HepG2 (cell line): ENCODE results near the gene PDLIM5. TPM values are rescaled to one million over a fixed set of nuclear protein-coding genes. Genes with fewer than 3 reads are reported as not detected.

Experiments used
- EED ChIP-seq: sonication (generic); formaldehyde crosslinking; IDR thresholded peaks from 2 replicates; pipeline ENCODE4 v1.5.0; 2020; ENCODE audit warnings: mild to moderate bottlenecking, missing genetic modification reagents
- HNRNPUL1 ChIP-seq: fragments of 200-400 bp; formaldehyde crosslinking; IDR thresholded peaks from 2 replicates; pipeline ENCODE4 v1.6.1; 2017; ENCODE audit warnings: low read depth, mild to moderate bottlenecking, low read length, moderate library complexity
- IRF2 ChIP-seq: IDR thresholded peaks from 2 replicates; pipeline ENCODE4 v1.6.1; 2018; ENCODE audit warnings: missing genetic modification reagents, missing compliant biosample characterization
- NFYC ChIP-seq: IDR thresholded peaks from 2 replicates; pipeline ENCODE4 v1.6.1; 2016; ENCODE audit warnings: missing genetic modification reagents, missing compliant biosample characterization
- PLRG1 ChIP-seq: fragments of 450-650 bp; conservative IDR thresholded peaks from 2 replicates; pipeline ENCODE4 v1.6.1; 2016
- RARG ChIP-seq: sonication (generic); formaldehyde crosslinking; IDR thresholded peaks from 2 replicates; pipeline ENCODE4 v1.4.0; 2020; ENCODE audit warnings: low read depth, mild to moderate bottlenecking, missing genetic modification reagents
- REST ChIP-seq, 2 experiments: IDR thresholded peaks; 2 replicates each; pipeline ENCODE4 v1.6.1; 2011 to 2012; ENCODE audit warnings: low read length in 2 of 2, borderline replicate concordance in 1 of 2, low read depth in 1 of 2, mild to moderate bottlenecking in 1 of 2, moderate library complexity in 1 of 2
- RFX5 ChIP-seq: IDR thresholded peaks from 2 replicates; pipeline ENCODE4 v1.6.1; 2011; ENCODE audit warnings: low read depth, low read length, improper control_type of control experiment
- TMF1 ChIP-seq: sonication (generic); formaldehyde crosslinking; IDR thresholded peaks from 2 replicates; pipeline ENCODE4 v1.8.1; 2022; ENCODE audit warnings: low read depth, missing genetic modification reagents
- ZBTB3 ChIP-seq: sonication (generic); formaldehyde crosslinking; IDR thresholded peaks from 2 replicates; pipeline ENCODE4 v1.4.0; 2020; ENCODE audit warnings: low read depth, mild to moderate bottlenecking, moderate library complexity, missing genetic modification reagents, borderline replicate concordance
- ZBTB40 ChIP-seq, 2 experiments: fragments of 450-650 bp in 1 of 2; sonication (generic) in 1 of 2; formaldehyde crosslinking in 1 of 2; IDR thresholded peaks; 2 replicates each; pipeline versions ENCODE4 v1.6.1 to v1.8.0; 2016 to 2022; ENCODE audit warnings: antibody characterized with exemption in 1 of 2, mild to moderate bottlenecking in 1 of 2, missing genetic modification reagents in 1 of 2
- ZFY ChIP-seq: sonication (generic); formaldehyde crosslinking; IDR thresholded peaks from 2 replicates; pipeline ENCODE4 v1.4.0; 2020; ENCODE audit warnings: missing genetic modification reagents
- ZNF513 ChIP-seq: sonication (generic); formaldehyde crosslinking; conservative IDR thresholded peaks from 2 replicates; pipeline ENCODE4 v1.5.0; 2020; ENCODE audit warnings: missing genetic modification reagents
- ZNF761 ChIP-seq: sonication (generic); formaldehyde crosslinking; conservative IDR thresholded peaks from 2 replicates; pipeline ENCODE4 v1.4.0; 2020; ENCODE audit warnings: mild to moderate bottlenecking, missing genetic modification reagents
- ZNF780A ChIP-seq: sonication (generic); formaldehyde crosslinking; IDR thresholded peaks from 2 replicates; pipeline ENCODE4 v1.8.0; 2022; ENCODE audit warnings: mild to moderate bottlenecking, missing genetic modification reagents, moderate library complexity
- ZNF790 ChIP-seq: sonication (generic); formaldehyde crosslinking; IDR thresholded peaks from 2 replicates; pipeline ENCODE4 v1.8.0; 2022; ENCODE audit warnings: missing genetic modification reagents, mild to moderate bottlenecking, borderline replicate concordance
- polyA plus RNA-seq, 8 experiments: library from polyadenylated mRNA; depleted of rRNA in 3 of 8; stranded (reverse) in 7 of 8; unstranded in 1 of 8; fragments of >200 nt; fragmentation: Illumina TruSeq in 4 of 8; extraction: Trizol in 4 of 8; gene quantifications; 2 replicates each; pipeline versions ENCODE4 v1.2.1 to v1.2.3, GENCODE V29; 2011 to 2016; ENCODE audit warnings: low read depth in 4 of 8, missing spikeins in 1 of 8, mixed read lengths in 1 of 8; ENCODE audit not compliant: insufficient read depth in 1 of 8
- total RNA-seq, 5 experiments: library from RNA; depleted of rRNA; stranded (reverse); fragments of >200 nt; fragmentation: Illumina TruSeq; extraction: Trizol; gene quantifications; 2 replicates each; pipeline ENCODE4 v1.2.3, GENCODE V29; 2016; ENCODE audit warnings: low read depth in 1 of 5

The PDLIM5 gene
- total and polyA plus RNA-seq, 2 of the 13 experiments (the other 11 are each of a cell fraction or from before 2014, with no cell fraction given) = 52.8 to 119 TPM

- TF ChIP-seq HNRNPUL1 = no peak
- 0 out of 2 replicates have a peak, but pooled peaks have one; percentile 29 for TF ChIP-seq IRF2
- TF ChIP-seq NFYC (CRISPR knock-in tag) = no peak
- no peak for TF ChIP-seq ZNF780A
- TF ChIP-seq ZBTB3 (CRISPR knock-in tag) = no peak
- no peak for TF ChIP-seq EED (CRISPR knock-in tag)
- TF ChIP-seq TMF1 = no peak
- TF ChIP-seq ZNF790 (CRISPR knock-in tag) = no peak
- TF ChIP-seq ZBTB40 (IDR thresholded peaks at IDR 0.05) = no peak
- TF ChIP-seq ZBTB40 (CRISPR knock-in tag; IDR thresholded peaks at IDR 0.05) = no peak
- TF ChIP-seq PLRG1 = no peak
- TF ChIP-seq RFX5 = no peak
- TF ChIP-seq ZNF513 (CRISPR knock-in tag) = no peak
- TF ChIP-seq ZFY = no peak
- TF ChIP-seq REST (IDR thresholded peaks at IDR 0.05; ENCODE audit: borderline replicate concordance in 1 of 2, low read depth in 1 of 2, low read length in 2 of 2) = no peak
- TF ChIP-seq ZNF761 (CRISPR knock-in tag) = no peak
- TF ChIP-seq RARG (CRISPR knock-in tag) = no peak
Measured at GRCh38 chr4:94410678-94411206, 41.0 kb upstream of the PDLIM5 start (continued).
